Activated gamma-delta T cell (primary cell): ENCODE results near the gene FCRL5.
"Not testable (repeated sequence)": the region's sequence is repeated elsewhere in the genome, so short reads cannot be mapped to it uniquely, and the experiment has no call there.

Experiments used
- DNase-seq: peaks from one replicate; lab custom pipeline; 2025; lab: John Stamatoyannopoulos, UW
- total RNA-seq, 2 donors: gene quantifications; one replicate each; lab custom pipeline; 2026; lab: John Stamatoyannopoulos, UW

Gene FCRL5
- 0.22 to 0.41 reads per million in 2 donors for total RNA-seq

- DNase-seq, result no peak
These were observed at the start of gene FCRL5 for GRCh38 chr1:157551694-157552693. FCRL5 (minus strand) TSS chr1:157552515; CDS start chr1:157552362, 153 bp downstream.

DNA sequence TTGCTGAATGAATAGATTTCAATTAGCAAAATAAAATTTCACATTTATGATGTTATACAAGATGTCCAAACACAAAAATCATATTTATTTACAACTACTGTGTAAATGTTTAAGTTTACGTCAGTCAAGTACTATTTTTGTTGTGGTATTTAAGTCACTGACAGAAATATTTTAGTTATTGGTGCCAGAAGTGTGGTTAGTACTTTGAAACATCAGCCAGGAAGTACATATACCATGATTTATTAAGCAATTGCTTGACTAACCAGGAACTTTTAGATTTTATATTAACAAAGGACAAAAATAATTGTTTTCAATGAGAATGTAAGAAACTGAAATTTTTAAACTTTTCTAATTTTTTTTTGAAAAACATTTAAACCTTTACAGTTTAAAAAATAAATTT is 47.9 kb upstream of the FCRL5 start:
- no peak for DNase-seq

DNA sequence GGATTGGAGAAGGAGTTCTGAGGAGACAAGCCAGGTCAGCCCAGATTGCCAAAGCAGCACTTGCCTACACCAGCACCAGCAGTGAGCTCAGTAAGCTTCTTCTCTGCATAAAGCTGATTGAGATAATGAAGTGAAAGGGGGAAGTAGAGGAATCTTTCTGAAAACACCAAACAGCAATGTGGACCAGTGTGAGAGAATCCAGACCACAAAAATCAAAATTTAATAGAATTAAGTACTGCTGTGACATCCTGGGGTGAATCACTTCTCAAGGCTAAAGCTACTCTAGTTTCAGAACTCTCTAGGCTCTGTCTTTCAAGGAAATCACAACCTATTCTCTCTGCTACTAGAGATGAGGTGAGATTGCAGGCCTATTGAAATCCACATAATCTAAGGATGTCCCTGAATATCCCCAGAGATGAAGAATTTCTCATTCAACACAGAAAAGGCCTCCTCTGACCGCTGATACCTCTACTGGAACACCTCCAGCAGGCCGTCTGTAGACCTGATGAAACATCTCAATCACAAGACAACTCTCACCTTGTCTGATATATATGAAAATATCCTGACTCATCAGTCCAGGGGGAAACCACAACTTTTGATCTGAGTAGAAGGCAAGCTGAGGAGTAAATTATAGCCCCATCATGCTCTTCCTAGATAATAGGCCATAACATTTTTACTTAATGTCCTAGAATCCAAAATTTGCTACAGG is 45.8 kb upstream of the FCRL5 start, which contains the start of gene FCRL4:
Gene FCRL4 (minus strand): TSS at position 127 of the 709 bp plus-strand sequence. CDS start 141 bp downstream, outside the sequence.
- no peak for DNase-seq

DNA sequence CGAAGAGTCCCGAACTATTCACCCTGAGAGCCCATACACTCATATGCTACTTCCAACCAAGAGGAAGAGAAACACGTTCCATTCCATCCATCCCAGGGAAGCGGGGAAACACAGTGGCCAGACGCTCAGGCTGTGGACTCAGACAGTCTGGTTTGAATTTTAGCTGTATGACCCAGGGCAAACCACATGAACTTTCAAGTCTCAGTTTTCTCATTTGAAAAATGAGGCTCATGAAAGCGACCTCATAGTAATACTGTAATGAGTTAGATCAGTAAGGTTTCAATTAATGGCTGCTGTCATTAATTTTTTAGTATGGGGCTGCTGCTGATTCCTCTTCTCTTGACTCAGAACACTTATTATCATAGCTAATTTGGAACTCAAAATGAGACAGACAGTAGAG is 44.1 kb upstream of the FCRL5 start:
- DNase-seq, result no peak

GRCh38 chr1:157595356-157595755 is 43.0 kb upstream of the FCRL5 start:
- no peak for DNase-seq

DNA sequence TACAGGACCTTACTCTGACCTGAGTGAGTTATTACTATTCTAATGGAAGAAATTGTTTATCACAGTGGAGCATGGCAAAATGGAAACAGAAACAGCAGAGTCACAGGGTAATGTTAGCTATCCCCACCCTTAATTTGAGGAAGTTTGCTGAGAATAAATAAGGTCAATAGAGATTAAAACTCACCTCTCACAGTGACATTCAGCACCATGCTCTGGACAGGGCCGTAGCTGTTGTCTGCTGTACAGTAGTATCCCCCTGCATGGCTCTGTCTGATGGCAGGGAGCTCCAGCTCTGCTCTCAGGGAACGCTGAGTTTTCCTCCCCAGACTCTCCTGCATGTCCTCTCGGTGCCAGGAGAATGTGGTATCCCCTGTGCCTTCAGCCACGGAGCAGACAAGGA is 33.7 kb upstream of the FCRL5 start:
- no peak for DNase-seq

DNA sequence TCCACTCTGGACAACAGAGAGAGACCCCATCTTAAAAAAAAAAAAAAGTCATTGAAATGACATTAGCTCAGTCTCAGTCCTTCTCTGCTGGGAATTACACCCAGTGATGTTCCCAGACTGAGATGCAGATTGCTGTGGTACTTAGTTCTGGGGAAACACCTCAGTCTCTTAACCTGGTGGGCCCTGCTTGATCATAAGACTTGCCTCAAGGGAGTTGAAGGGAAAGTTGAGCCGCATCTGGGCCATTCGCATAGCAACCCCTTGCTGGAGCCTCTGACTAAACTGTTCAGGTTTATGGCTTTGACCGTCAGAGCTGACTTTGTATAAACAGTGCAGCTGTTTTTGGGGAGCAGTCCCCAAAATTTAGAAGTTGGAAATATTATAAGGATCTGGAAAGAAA is 32.2 kb upstream of the FCRL5 start:
- no peak for DNase-seq

DNA sequence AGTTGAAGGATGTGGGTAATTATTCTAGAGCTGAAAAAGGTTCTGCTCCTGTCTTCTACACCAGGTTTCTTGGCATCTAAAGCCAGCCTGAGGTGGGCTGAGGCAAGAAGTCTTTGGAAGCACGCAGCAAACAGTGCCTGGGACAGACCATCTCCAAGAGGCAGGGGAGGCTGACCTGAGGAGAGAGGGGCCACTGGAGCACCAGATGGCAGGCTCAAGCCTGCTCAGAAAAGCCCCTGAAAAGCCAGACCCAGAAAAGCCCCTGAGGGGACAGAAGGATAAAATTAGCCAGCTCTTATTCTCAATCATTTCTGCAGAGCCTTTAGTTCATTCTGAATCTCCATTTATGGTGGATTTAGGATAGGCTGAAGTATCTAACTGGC is 28.5 kb upstream of the FCRL5 start:
- no peak for DNase-seq

GRCh38 chr1:157580179-157580827 is 28.0 kb upstream of the FCRL5 start:
- DNase-seq, result no peak

DNA sequence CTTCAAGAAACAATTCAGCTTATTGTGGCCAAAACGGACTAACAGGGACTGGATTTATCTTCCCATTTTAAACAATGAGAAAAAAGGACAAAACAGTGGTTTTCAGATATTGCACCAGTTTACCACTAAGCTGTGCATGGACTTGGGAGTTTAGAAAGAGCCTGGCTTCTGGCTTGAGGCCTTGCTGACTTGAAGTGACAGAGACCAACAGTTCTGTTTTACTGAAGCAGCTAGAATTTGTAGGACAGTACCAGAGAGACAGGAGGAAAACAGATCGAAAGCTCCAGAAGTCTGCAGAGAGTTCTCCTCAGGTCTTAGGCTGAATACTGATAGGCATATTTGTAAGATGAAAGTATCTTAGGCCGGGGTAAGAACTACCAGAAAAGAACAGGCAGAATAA is 25.1 kb upstream of the FCRL5 start:
- no peak for DNase-seq

- no peak for DNase-seq
These were observed 23.4 kb upstream of the FCRL5 start for GRCh38 chr1:157575744-157576143.

GRCh38 chr1:157574836-157575235 is 22.5 kb upstream of the FCRL5 start:
- no peak for DNase-seq

- no peak for DNase-seq
These were observed 14.4 kb upstream of the FCRL5 start for GRCh38 chr1:157566484-157567300.

DNA sequence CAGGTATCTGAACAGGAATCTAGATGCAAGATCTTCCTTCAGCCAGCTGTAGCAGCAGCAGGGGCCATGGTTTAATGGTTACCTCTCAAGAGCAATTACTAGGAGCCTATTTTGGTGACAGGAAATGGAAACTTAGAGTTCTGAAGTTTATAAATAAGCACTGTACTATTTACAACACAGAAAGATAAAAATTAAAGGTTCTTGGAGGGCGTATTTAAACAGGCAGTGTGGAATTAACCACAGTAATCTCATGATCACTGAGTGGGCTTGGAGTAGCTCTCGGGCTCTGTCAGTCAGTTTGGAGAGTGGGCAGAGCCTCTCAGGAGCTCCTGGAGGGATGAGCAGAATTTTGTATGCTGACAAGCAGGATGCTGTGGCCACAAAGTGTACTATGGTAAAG is 10.2 kb upstream of the FCRL5 start:
- DNase-seq, result no peak

- no peak for DNase-seq
These were observed 5.8 kb upstream of the FCRL5 start for GRCh38 chr1:157558119-157558518.

DNA sequence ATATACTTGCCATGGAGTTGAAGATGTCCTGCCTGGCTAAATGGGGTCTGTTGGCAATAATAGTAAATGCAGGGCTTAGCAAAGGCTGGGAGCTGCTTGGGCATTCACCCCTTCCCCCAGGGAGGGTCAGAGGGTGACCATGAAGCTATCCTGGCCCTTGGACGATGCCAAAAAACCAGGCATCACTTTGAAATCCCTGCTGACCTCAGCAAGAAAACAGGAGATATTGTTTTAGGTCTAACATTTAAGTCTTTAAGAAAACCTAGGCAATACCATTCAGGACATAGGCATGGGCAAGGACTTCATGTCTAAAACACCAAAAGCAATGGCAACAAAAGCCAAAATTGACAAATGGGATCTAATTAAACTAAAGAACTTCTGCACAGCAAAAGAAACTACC is 4.2 kb downstream of the FCRL5 start:
- DNase-seq, result not testable (repeated sequence)

DNA sequence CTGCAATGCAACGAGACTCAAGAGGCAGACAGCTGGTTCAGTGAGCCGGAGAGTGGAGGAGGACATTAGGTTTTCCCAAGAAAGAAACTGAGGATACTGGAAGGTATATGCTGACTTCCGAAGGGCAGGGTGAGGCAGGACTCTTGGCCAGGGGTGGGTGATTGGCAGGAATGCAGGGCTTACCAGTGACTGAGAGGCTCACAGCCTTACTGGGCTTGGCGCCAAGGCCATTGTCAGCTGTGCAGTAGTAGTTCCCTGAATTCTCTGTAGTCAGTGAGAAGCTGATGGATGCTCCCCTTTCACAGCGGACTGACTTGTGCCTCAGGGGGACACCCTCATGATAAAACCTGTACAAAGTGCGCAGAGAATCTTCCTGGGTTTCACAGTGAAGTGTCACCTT is 9.6 kb downstream of the FCRL5 start:
- DNase-seq, result no peak

GRCh38 chr1:157540852-157541251 is 11.5 kb downstream of the FCRL5 start:
- no peak for DNase-seq

GRCh38 chr1:157540160-157540748 is 12.1 kb downstream of the FCRL5 start:
- DNase-seq, result no peak

DNA sequence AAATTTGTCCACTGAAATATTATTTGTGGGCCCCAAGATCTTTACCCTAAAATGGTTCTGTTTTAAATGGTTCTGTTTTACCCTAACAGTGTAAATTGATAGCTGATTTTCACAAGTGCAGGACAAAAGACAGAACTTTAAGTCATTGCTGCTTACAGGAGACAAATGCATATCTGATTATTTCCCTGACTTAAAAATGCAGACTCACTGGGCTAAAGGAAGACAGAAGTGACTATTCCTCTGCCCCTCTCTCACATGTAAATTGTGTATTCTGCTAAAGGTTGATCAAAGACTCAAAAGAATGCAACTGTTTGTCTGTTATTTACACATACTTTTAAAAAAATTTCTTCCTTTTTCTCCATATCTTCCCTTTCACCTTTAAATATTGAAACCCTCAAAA is 12.7 kb downstream of the FCRL5 start:
- no peak for DNase-seq

DNA sequence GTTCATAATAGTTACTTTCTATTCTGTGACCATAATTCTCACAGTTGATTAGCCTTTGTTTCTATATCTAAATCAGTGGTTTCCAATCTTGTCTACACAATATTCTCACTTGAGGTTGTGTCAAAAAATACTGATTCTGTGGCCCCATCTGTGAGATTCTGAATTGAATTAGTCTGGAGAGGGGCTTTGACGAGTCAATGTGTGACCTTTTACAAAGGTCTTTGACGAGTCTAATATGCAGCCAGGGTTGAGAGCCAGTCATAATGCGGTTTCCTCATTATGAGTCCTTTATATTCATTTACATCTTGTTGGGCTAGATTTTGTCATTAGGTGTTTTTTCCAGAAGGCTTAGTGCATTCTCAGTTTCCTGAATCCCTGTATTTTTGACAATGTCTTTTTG is 19.7 kb downstream of the FCRL5 start:
- no peak for DNase-seq
